Activated T-cell treated with anti-CD3 and anti-CD28 coated beads for 1 hour (primary cell): ENCODE measurements around the gene HPCAL4.

Experiments used
- DNase-seq: peaks from one replicate; pipeline ENCODE4 v3.0.0-alpha.2; 2020; ENCODE audit warnings: low read depth

HPCAL4 gene

DNA sequence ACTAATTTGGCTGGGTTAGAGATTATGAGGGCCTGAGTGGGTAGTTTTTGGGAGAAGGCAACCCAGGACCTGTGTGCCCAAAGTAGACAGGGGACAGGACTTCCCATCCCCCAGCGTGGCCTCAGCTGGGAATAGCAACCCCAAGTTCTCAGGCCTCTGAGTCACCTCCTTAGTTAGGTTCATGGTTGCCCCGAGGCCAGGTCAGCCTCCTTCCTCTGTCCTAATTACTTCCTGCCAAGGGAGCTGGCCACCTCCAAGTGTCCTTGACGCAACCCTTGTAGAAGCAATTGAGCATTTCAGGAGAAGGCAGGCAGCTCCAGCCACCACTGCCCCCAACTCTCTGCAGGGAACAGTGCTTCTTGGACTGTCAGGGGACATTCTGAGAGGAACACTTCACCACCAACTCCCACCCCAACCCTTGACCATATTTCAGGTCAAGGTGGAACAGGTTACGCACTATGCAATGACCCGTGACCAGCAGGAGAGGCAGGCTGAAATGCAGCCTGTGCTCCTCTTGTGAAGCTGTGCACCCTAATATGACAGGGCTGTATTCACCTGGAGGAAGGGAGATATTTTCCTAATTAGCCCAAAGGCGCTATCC lies 14.2 kb downstream of the HPCAL4 start:
- DNase-seq = no peak

GRCh38 chr1:39675220-39675619 lies 16.0 kb downstream of the HPCAL4 start:
- no peak for DNase-seq

GRCh38 chr1:39673215-39673614 lies 18.0 kb downstream of the HPCAL4 start:
- no peak for DNase-seq

GRCh38 chr1:39672551-39672947 lies 18.7 kb downstream of the HPCAL4 start:
- DNase-seq = no peak

- DNase-seq = no peak
Measured at GRCh38 chr1:39671793-39672550, 19.3 kb downstream of the HPCAL4 start, which contains the start of gene NT5C1A. Gene NT5C1A, minus strand, starts transcription at chr1:39672107. Its CDS starts 69 bp downstream, at chr1:39672038.

- DNase-seq = no peak
Measured at GRCh38 chr1:39671433-39671792, 19.8 kb downstream of the HPCAL4 start.

DNA sequence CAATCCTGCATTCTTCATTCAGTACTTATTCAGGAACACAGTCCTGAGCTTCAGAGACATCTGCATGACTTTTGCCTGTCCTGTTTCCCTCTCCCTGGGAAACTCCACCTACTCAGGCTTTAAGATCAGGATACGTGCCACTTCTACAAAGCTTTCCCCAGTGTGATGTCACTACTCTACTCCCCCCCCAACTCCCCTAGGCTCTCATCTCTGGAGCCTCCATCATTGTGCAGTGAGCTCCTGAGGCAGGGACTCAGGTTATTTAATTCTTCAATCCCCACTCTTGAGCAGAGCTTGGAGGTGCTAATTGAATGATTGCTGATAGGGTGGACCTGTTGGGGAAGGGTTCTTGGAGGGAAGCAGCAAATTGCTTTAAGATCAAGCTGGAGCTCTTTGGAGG lies 20.5 kb downstream of the HPCAL4 start:
- DNase-seq = no peak

- DNase-seq = no peak
Measured at GRCh38 chr1:39668894-39669293, 22.3 kb downstream of the HPCAL4 start.

DNA sequence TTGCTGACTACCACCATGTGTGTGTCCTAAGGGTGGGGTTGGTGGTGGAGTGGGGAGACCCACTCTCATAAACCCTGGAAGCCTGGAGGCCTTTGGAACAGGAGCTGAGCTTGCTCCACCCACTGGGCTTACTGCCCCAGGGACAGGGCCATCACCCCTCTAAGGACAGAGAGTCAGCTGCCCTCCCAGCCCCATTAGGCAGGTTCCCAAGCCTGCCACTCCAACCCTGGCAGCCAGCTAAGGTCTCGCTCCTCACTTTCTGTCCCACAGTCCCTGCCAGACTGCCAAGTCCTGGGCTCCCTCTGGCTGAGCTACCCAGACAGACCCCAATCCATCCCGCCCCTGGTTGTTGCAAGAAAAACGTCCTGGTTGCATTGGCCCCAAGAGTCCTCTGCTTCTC lies 23.1 kb downstream of the HPCAL4 start:
- DNase-seq = no peak

- DNase-seq = no peak
Measured at GRCh38 chr1:39666772-39667171, 24.5 kb downstream of the HPCAL4 start.

GRCh38 chr1:39663559-39663958 lies 27.7 kb downstream of the HPCAL4 start:
- no peak for DNase-seq

DNA sequence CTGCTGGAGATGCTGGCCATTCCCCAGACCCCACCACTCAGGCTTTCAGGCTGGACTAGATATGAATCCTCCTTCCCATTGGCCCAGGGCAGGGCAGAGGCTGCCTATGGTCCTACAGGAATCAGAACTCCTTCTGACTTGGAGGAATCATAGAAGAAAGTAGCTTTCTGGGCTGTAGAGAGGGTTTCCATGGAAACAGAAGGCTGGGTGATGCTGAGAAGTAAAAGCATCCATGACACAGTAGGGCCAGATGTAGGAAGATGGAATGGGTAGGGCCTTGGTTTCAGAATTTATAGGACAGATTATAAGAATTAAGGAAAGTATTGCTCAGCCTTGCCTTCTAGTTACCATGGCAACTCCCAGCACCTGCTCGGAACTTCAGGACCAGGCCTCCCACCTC lies 28.4 kb downstream of the HPCAL4 start:
- no peak for DNase-seq

DNA sequence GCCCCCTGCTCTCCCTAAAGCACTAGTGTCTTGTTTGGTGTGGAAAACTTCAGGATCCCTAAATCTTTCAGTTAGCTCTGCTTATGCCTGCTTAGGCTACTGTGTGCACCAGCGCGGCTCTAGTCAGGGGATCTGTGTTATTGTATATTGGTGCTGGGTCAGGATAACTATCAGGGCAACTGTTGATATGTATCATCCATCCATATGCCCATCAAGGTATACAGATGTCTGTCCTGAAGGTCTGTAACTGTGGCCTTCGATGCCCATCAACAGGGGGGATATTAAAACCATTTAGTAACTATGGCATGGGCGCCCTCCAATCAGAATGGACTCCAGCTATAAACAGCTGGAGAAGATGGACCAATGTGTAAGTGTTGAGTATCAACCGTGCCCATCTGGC lies 31.7 kb downstream of the HPCAL4 start:
- DNase-seq = no peak

DNA sequence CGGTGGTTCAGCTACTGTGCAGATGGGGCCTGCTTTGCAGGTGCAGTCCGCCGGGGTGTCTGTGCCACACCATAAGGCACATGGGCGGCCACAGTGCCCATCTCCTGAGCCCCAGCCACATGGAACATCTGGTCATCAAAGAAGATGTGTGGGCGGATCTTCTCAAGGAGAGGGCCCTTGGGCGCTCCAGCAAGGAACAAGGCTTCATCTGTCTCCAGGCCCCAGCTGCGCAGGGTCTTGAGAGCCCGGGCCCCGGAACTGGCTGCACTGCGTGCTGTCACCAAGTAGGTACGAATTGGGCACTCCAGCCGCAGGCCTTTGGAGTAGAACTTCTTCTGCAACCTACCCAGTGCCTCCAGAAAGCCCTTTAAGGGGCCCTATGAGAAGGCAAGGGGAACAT lies 32.1 kb downstream of the HPCAL4 start:
- DNase-seq = no peak

DNA sequence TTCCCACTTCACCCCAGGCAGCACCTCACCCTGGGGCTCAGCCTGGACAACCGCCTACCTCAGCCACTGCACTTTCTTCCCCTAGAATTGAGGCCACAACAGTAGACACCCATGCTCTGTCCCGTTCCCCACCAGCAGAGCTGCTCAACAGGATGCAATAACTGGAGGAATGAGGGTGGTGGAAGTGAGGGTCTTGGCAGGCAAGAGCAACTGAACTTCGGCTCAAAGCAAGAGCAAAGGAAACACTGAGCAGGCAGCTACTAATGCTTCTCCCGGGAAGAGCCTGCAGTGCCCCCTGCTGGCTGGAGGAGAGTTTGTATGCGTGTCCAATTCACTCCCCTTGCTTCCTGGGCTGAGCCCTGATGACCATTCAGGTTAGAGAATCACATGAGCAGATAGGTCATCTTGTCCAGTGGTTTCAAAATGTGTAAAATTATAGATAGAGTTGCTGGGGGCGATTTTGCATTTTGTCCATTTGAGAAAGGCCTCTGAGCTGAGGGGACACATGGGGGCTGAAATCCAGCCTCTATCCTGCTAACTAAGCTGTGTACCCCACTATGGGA lies 33.2 kb downstream of the HPCAL4 start:
- peak; percentile 56 for DNase-seq

- no peak for DNase-seq
Measured at GRCh38 chr1:39657402-39657801, 33.8 kb downstream of the HPCAL4 start.

GRCh38 chr1:39656391-39656790 lies 34.8 kb downstream of the HPCAL4 start:
- DNase-seq = no peak

- no peak for DNase-seq
Measured at GRCh38 chr1:39655578-39656268, 35.5 kb downstream of the HPCAL4 start.

- DNase-seq = no peak
Measured at GRCh38 chr1:39654291-39654690, 36.9 kb downstream of the HPCAL4 start.

DNA sequence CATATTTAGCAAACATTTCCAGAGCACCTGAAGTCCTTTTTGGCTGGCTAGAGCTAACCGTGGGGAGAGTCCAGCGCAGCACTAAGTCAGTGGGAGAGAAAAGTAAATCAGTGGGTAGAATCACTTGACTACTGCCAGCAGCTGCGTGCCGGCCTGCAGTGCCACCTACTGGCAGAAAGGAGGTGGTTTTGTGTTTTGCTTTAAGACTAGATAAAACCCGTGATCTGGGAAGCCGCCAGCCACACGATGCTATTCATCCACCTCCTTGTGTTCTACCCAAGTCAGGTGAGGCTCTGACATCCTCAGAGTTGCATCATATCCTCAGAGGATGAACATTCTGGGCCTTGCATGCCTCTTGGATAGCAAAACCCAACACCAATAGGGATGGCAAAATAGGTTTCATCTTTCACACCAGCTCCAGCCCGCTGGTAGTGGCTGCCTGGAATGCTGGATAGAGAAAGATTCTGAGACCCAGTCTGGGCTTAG lies 37.6 kb downstream of the HPCAL4 start:
- DNase-seq = peak; percentile 63

DNA sequence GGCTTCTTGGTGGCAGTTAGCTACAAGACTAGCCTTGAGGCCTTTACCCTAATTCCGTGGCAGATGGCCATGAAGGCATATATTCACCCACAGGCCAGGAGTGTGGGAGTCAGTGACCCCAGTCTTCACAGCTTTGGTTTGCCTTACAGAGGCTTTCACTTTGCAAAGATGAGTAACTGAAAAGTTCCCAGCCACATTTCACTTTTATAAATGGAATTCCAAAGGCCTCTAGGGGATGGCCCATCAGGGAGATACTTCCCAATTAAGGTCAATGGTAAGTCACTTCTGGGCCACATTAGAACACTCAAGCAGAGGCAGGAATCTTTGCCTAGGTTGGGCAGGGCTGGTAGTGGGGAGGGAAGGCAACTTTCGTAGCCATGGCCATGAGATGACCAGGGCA lies 38.7 kb downstream of the HPCAL4 start:
- no peak for DNase-seq

DNA sequence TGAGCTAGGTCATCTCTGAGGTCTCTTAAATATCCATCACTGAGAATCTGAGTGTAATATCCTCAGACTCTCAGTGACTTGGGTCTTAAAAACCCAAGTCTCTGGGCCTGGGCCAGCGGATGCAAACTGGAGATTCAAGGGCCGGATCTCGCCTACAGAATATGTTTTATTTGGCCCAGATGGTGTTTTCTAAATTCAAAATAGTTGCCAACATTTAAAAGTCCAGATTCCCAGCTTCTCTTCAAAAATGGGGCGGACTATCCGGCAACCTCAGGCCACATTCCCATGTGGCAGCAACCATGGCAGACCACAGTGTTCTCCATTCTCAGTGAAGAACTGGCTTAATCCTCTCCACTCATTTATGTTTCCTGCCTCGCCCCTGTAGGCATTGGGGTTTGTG lies 39.1 kb downstream of the HPCAL4 start:
- DNase-seq = no peak

- no peak for DNase-seq
Measured at GRCh38 chr1:39650431-39650830, 40.8 kb downstream of the HPCAL4 start.
